GM12878 (cell line): ENCODE measurements around the gene FAM3B. TPM values are rescaled to one million over a fixed set of nuclear protein-coding genes. Genes with fewer than 3 reads are reported as not detected.

Experiments used
- ASH2L ChIP-seq: fragments of 300-600, 200-600 bp; sonication (generic); IDR thresholded peaks from 2 replicates; pipeline ENCODE4 v1.6.1; 2017; ENCODE audit warnings: low read depth, mild to moderate bottlenecking, borderline replicate concordance
- ATF7 ChIP-seq: fragments of 450-650 bp; IDR thresholded peaks from 2 replicates; pipeline ENCODE4 v1.6.1; 2016; ENCODE audit warnings: low read depth, mild to moderate bottlenecking
- BMI1 ChIP-seq: fragments of 450-650 bp; IDR thresholded peaks from 2 replicates; pipeline ENCODE4 v1.6.1; 2016; ENCODE audit warnings: mild to moderate bottlenecking, moderate library complexity, borderline replicate concordance
- BRCA1 ChIP-seq: IDR thresholded peaks from 2 replicates; pipeline ENCODE4 v1.6.1; 2011; ENCODE audit warnings: low read depth, low read length, improper control_type of control experiment
- CBX3 ChIP-seq: fragments of 200-600 bp; sonication (generic); IDR thresholded peaks from 2 replicates; pipeline ENCODE4 v1.6.1; 2016; ENCODE audit warnings: low read depth, borderline replicate concordance
- CHD1 ChIP-seq: IDR thresholded peaks from 2 replicates; pipeline ENCODE4 v1.6.1; 2012; ENCODE audit warnings: low read depth, low read length, improper control_type of control experiment
- CHD2 ChIP-seq: IDR thresholded peaks from 2 replicates; pipeline ENCODE4 v1.6.1; 2011; ENCODE audit warnings: low read depth, low read length, improper control_type of control experiment, borderline replicate concordance
- CREM ChIP-seq: IDR thresholded peaks from 2 replicates; pipeline ENCODE4 v1.6.1; 2014; ENCODE audit warnings: antibody characterized with exemption, low read depth
- EED ChIP-seq: sonication (generic); IDR thresholded peaks from 2 replicates; pipeline ENCODE4 v1.6.1; 2016; ENCODE audit warnings: antibody characterized with exemption, low read depth
- GABPA ChIP-seq: IDR thresholded peaks from 2 replicates; pipeline ENCODE4 v1.6.1; 2014; ENCODE audit warnings: antibody characterized with exemption, low read depth, mild to moderate bottlenecking, inconsistent platforms
- IKZF2 ChIP-seq, 2 experiments: fragments of 450-650 bp; IDR thresholded peaks; 2 replicates each; pipeline ENCODE4 v1.6.1; 2017; ENCODE audit warnings: mild to moderate bottlenecking in 2 of 2, moderate library complexity in 2 of 2
- IRF4 ChIP-seq: IDR thresholded peaks from 2 replicates; pipeline ENCODE4 v1.6.1; 2011; ENCODE audit warnings: low read depth, low read length
- KAT2A ChIP-seq: conservative IDR thresholded peaks from 2 replicates; pipeline ENCODE4 v1.6.1; 2011; ENCODE audit warnings: low read depth, low read length; ENCODE audit not compliant: control insufficient read depth
- LARP7 ChIP-seq: fragments of 450-650 bp; IDR thresholded peaks from 2 replicates; pipeline ENCODE4 v1.6.1; 2017; ENCODE audit warnings: mild to moderate bottlenecking
- NFIC ChIP-seq: IDR thresholded peaks from 2 replicates; pipeline ENCODE4 v1.6.1; 2012; ENCODE audit warnings: low read depth, mild to moderate bottlenecking, inconsistent platforms, low read length, moderate library complexity
- NR2F1 ChIP-seq: fragments of 450-650 bp; conservative IDR thresholded peaks from 2 replicates; pipeline ENCODE4 v1.6.1; 2017; ENCODE audit warnings: mild to moderate bottlenecking
- PML ChIP-seq: IDR thresholded peaks from 2 replicates; pipeline ENCODE4 v1.6.1; 2012; ENCODE audit warnings: low read length, inconsistent platforms
- POLR2AphosphoS5 ChIP-seq: IDR thresholded peaks from 2 replicates; pipeline ENCODE4 v1.6.1; 2011; ENCODE audit warnings: mild to moderate bottlenecking, low read length, inconsistent platforms
- RAD21 ChIP-seq: IDR thresholded peaks from 2 replicates; pipeline ENCODE4 v1.6.1; 2011; ENCODE audit warnings: mild to moderate bottlenecking, low read depth, low read length, moderate library complexity; ENCODE audit not compliant: insufficient read depth
- RFX5 ChIP-seq: IDR thresholded peaks from 2 replicates; pipeline ENCODE4 v1.6.1; 2011; ENCODE audit warnings: low read depth, low read length, improper control_type of control experiment
- SMARCA5 ChIP-seq: fragments of 450-650 bp; IDR thresholded peaks from 2 replicates; pipeline ENCODE4 v1.6.1; 2017; ENCODE audit warnings: mild to moderate bottlenecking
- STAT1 ChIP-seq: fragments of 450-650 bp; conservative IDR thresholded peaks from 2 replicates; pipeline ENCODE4 v1.6.1; 2014; ENCODE audit warnings: antibody characterized with exemption, mild to moderate bottlenecking
- ZBED1 ChIP-seq: IDR thresholded peaks from 2 replicates; pipeline ENCODE4 v1.6.1; 2016; ENCODE audit warnings: borderline replicate concordance
- ZNF207 ChIP-seq: fragments of 450-650 bp; IDR thresholded peaks from 2 replicates; pipeline ENCODE4 v1.6.1; 2014; ENCODE audit warnings: antibody characterized with exemption, mild to moderate bottlenecking, borderline replicate concordance
- ZNF274 ChIP-seq: IDR thresholded peaks from one replicate; pipeline ENCODE4 v1.8.0; 2011; ENCODE audit not compliant: insufficient read length, insufficient read depth
- polyA plus RNA-seq, 11 experiments: library from polyadenylated mRNA; depleted of rRNA in 4 of 11; unstranded in 6 of 11; stranded (reverse) in 5 of 11; fragments of >200 nt; fragmentation: Nextera tagmentation in 4 of 11; fragmentation: Illumina TruSeq in 1 of 11; extraction: Ambion mirVana in 4 of 11; extraction: Trizol in 1 of 11; gene quantifications; 1 replicate in 1 of 11; 2 replicates in 10 of 11; pipeline versions ENCODE4 v1.2.1 to v1.2.3, GENCODE V29; 2011 to 2016; ENCODE audit warnings: inconsistent platforms in 2 of 11, missing spikeins in 2 of 11, low read depth in 1 of 11
- total RNA-seq, 4 experiments: library from RNA; depleted of rRNA in 3 of 4; stranded (reverse); fragments of >200 nt in 3 of 4; fragmentation: Illumina TruSeq in 1 of 4; extraction: Trizol in 1 of 4; gene quantifications; 2 replicates each; pipeline versions ENCODE4 v1.2.1 to v1.2.3, GENCODE V29; 2013 to 2021
- TF ChIP-seq, protein P1 (sequence below): IDR thresholded peaks from 2 replicates; pipeline ENCODE4 v1.6.1; 2012; ENCODE audit warnings: low read depth, low read length, improper control_type of control experiment
- TF ChIP-seq, protein P2 (sequence below): IDR thresholded peaks from 2 replicates; pipeline ENCODE4 v1.6.1; 2011; ENCODE audit warnings: borderline replicate concordance, low read depth, mild to moderate bottlenecking, moderate library complexity, mixed read lengths, low read length; ENCODE audit not compliant: insufficient read depth; ENCODE audit errors: extremely low read length
- TF ChIP-seq, protein P3 (sequence below): fragments of 450-650 bp; IDR thresholded peaks from 2 replicates; pipeline ENCODE4 v1.6.1; 2017; ENCODE audit warnings: low read depth, mild to moderate bottlenecking, moderate library complexity
- TF ChIP-seq, protein P4 (sequence below): IDR thresholded peaks from 2 replicates; pipeline ENCODE4 v1.6.1; 2011; ENCODE audit warnings: mild to moderate bottlenecking, low read depth, low read length, moderate library complexity; ENCODE audit not compliant: insufficient replicate concordance

FAM3B gene
- total and polyA plus RNA-seq, 10 of the 15 experiments (the other 5 are each of a cell fraction or from before 2014, with no cell fraction given): 0.12 TPM; not detected in 9

DNA sequence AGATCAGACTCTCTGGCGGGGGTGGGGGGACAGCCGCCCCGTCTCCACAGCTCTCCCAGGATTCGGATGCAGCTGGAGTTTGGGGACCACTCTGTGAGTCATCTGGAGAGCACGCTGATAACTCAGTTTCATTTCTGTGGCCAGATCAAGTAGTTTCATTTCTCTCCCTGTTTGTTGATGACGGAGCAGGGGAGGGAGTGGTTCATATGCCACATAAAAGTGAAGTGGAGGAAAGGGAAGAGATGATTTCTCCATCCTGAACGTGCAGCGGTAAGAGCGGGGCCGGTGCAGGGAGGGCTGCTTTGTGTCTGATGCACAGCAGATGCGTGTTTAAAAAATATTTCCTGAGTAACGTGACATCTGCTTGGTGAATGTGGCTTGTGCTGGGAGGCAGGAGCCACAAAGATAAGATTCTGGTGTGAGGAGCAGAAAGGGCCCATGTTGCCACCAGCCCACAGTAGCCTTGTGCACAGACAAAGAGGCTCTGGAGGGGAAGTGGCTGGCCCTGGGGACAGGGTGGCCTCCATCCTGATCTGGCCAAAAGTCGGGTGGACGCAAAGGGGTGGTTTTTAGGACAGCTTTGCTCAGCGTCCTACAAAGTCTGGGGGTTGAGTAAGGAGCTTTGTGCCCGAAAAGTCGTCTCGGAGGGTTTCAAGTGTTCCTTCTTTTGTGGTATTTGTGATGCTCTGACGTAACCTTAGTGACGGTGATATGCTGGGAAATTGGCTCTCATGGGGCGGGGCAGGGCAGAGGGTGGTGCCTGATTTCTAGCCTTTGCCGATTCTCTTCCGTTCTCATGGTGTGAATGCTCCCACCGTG lies 45.4 kb downstream of the FAM3B start, which contains the start of gene MX2 (continued):
- no peak; the same call in 1 of the 2 replicates for TF ChIP-seq ZBED1
- TF ChIP-seq NR2F1: 0 out of 2 replicates have a peak, but pooled peaks have one; percentile 14
- 0 out of 2 replicates have a peak, but pooled peaks have one; percentile 14 for TF ChIP-seq RFX5
- peak; percentile 32; the same call in 1 of the 2 replicates for TF ChIP-seq BMI1
- no peak for TF ChIP-seq ZNF274
- TF ChIP-seq ASH2L: no peak
- no peak for TF ChIP-seq BRCA1
- 0 out of 2 replicates have a peak, but pooled peaks have one; percentile 9 for TF ChIP-seq RAD21
- peak; percentile 90 for TF ChIP-seq CREM
- TF ChIP-seq, protein P1, sequence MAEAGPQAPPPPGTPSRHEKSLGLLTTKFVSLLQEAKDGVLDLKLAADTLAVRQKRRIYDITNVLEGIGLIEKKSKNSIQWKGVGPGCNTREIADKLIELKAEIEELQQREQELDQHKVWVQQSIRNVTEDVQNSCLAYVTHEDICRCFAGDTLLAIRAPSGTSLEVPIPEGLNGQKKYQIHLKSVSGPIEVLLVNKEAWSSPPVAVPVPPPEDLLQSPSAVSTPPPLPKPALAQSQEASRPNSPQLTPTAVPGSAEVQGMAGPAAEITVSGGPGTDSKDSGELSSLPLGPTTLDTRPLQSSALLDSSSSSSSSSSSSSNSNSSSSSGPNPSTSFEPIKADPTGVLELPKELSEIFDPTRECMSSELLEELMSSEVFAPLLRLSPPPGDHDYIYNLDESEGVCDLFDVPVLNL: no peak
- TF ChIP-seq, protein P2, sequence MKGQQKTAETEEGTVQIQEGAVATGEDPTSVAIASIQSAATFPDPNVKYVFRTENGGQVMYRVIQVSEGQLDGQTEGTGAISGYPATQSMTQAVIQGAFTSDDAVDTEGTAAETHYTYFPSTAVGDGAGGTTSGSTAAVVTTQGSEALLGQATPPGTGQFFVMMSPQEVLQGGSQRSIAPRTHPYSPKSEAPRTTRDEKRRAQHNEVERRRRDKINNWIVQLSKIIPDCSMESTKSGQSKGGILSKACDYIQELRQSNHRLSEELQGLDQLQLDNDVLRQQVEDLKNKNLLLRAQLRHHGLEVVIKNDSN: no peak
- TF ChIP-seq CHD2: peak; percentile 71; the same call in 1 of the 2 replicates
- TF ChIP-seq IRF4: peak; percentile 95
- TF ChIP-seq, protein P3, sequence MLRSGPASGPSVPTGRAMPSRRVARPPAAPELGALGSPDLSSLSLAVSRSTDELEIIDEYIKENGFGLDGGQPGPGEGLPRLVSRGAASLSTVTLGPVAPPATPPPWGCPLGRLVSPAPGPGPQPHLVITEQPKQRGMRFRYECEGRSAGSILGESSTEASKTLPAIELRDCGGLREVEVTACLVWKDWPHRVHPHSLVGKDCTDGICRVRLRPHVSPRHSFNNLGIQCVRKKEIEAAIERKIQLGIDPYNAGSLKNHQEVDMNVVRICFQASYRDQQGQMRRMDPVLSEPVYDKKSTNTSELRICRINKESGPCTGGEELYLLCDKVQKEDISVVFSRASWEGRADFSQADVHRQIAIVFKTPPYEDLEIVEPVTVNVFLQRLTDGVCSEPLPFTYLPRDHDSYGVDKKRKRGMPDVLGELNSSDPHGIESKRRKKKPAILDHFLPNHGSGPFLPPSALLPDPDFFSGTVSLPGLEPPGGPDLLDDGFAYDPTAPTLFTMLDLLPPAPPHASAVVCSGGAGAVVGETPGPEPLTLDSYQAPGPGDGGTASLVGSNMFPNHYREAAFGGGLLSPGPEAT: peak; percentile 88
- TF ChIP-seq ATF7: peak; percentile 93
- TF ChIP-seq SMARCA5: peak; percentile 74
- TF ChIP-seq CHD1: no peak
- TF ChIP-seq ZNF207: no peak
- TF ChIP-seq STAT1: peak; percentile 95
- TF ChIP-seq LARP7: no peak
- TF ChIP-seq KAT2A: no peak
- TF ChIP-seq POLR2AphosphoS5: peak; percentile 98
- no peak for TF ChIP-seq PML
- TF ChIP-seq GABPA: no peak
- TF ChIP-seq CBX3: no peak
- no peak for TF ChIP-seq NFIC
- TF ChIP-seq, protein P4, sequence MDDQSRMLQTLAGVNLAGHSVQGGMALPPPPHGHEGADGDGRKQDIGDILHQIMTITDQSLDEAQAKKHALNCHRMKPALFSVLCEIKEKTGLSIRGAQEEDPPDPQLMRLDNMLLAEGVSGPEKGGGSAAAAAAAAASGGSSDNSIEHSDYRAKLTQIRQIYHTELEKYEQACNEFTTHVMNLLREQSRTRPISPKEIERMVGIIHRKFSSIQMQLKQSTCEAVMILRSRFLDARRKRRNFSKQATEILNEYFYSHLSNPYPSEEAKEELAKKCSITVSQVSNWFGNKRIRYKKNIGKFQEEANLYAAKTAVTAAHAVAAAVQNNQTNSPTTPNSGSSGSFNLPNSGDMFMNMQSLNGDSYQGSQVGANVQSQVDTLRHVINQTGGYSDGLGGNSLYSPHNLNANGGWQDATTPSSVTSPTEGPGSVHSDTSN: peak; percentile 4
- peak; percentile 100 for TF ChIP-seq IKZF2 (IDR thresholded peaks at IDR 0.05)
- TF ChIP-seq EED: peak; percentile 100
